ENCODE data around the gene TMEM164. TPM values are rescaled to one million over a fixed set of nuclear protein-coding genes. Genes with fewer than 3 reads are reported as not detected.

Gene TMEM164
- total RNA-seq = 48.3 TPM
- long read RNA-seq, full-length matches to known transcripts = 3 of 28 reads
- long read RNA-seq, partial matches to known transcripts = 1 of 28 reads
- long read RNA-seq, other reads (novel, unspliced or antisense) = 24 of 28 reads

- DNase-seq = peak; percentile 86
- peak; percentile 43 for TF ChIP-seq CTCF (IDR thresholded peaks at IDR 0.05; ENCODE audit: borderline replicate concordance)
- no peaks in the 10 kb centered on the region for H3K36me3 ChIP-seq
- H3K27me3 ChIP-seq (ENCODE audit: low read depth) = no peaks in the 10 kb centered on the region
- no peaks in the 10 kb centered on the region for H3K9me3 ChIP-seq (replicated peaks)
- peak within 1 kb of the TSS; percentile 94 for H3K27ac ChIP-seq (replicated peaks)
- intact Hi-C loops (cut with micrococcal nuclease) = no loop called here
- H3K4me1 ChIP-seq = peaks cover 42% of the 10 kb centered on the region
- peak within 1 kb of the TSS; percentile 74 for H3K4me3 ChIP-seq
These were observed at the start of gene TMEM164 for GRCh38 chrX:110002300-110003166. Gene TMEM164, plus strand, starts transcription at chrX:110003114. Its CDS starts 661 bp downstream, at chrX:110003775.

GRCh38 chrX:109954333-109954732 is 48.6 kb upstream of the TMEM164 start:
- Histone ChIP-seq H3K4me1 (no peaks in the 10 kb centered on the region), H3K4me3 (no peak overlapping the region), H3K27me3 (ENCODE audit: low read depth) (no peaks in the 10 kb centered on the region), H3K27ac (replicated peaks) (no peak overlapping the region), H3K36me3 (no peaks in the 10 kb centered on the region), H3K9me3 (replicated peaks) (no peaks in the 10 kb centered on the region)
- intact Hi-C loops (cut with micrococcal nuclease) = no loop called here
- TF ChIP-seq CTCF (IDR thresholded peaks at IDR 0.05; ENCODE audit: borderline replicate concordance) = no peak
- no peak for DNase-seq

- TF ChIP-seq CTCF (IDR thresholded peaks at IDR 0.05; ENCODE audit: borderline replicate concordance) = no peak
- intact Hi-C loops (cut with micrococcal nuclease) = no loop called here
- DNase-seq = no peak
- no peaks in the 10 kb centered on the region for H3K4me1 ChIP-seq
- no peak overlapping the region for H3K4me3 ChIP-seq
- no peaks in the 10 kb centered on the region for H3K27me3 ChIP-seq (ENCODE audit: low read depth)
- no peak overlapping the region for H3K27ac ChIP-seq (replicated peaks)
- H3K9me3 ChIP-seq (replicated peaks) = no peaks in the 10 kb centered on the region
- H3K36me3 ChIP-seq = no peaks in the 10 kb centered on the region
These were observed 48.0 kb upstream of the TMEM164 start for GRCh38 chrX:109954955-109955354.

DNA sequence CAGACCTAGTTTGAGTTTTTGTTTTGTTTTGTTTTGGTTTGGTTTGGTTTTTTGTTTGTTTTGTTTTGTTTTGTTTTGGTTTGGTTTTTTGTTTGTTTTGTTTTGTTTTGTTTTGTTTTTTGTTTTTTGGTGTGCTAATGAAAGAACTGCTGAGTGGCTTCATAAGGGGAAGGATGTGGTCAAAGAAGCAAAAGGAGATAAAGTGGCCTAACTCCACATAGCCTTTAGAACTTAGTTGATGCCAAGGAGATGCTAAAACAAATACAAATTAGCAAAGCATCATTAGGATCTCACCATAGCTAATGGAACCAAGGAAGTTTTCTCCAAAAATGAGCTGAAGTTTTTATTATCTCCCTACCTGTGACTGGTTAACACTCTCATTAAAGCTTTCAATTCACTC is 44.6 kb upstream of the TMEM164 start:
- TF ChIP-seq CTCF (IDR thresholded peaks at IDR 0.05; ENCODE audit: borderline replicate concordance) = no peak
- no peak overlapping the region for H3K4me3 ChIP-seq
- no peaks in the 10 kb centered on the region for H3K9me3 ChIP-seq (replicated peaks)
- no peak overlapping the region for H3K27ac ChIP-seq (replicated peaks)
- no peaks in the 10 kb centered on the region for H3K27me3 ChIP-seq (ENCODE audit: low read depth)
- intact Hi-C loops (cut with micrococcal nuclease) = no loop called here
- H3K36me3 ChIP-seq = no peaks in the 10 kb centered on the region
- DNase-seq = no peak
- no peaks in the 10 kb centered on the region for H3K4me1 ChIP-seq

DNA sequence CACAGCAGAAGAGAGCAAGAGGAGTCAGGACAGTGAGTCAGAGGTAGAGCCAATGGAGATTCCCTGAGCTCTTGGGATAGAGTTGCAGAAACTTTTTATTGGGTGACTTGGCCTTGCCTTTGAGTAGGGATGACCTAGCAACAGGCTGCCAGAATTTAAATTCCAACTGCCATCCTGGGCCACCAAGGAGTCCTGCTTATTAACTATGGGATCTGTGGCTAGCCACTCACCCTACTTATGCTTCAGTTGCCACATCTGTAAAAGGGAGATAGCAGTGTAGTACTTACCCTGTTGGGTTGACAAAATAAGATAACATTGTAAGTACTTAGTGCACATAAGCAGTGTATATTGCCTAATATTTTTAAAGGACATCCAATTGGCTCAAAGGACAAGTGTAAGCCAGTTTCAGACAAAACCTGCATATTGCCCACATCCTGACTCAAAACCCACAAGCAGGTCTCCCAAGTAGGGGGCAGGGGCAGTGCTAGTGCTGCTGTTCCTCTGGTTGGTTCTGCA is 43.5 kb upstream of the TMEM164 start:
- no peak overlapping the region for H3K4me3 ChIP-seq
- no peaks in the 10 kb centered on the region for H3K27me3 ChIP-seq (ENCODE audit: low read depth)
- no peaks in the 10 kb centered on the region for H3K9me3 ChIP-seq (replicated peaks)
- no peaks in the 10 kb centered on the region for H3K4me1 ChIP-seq
- no peaks in the 10 kb centered on the region for H3K36me3 ChIP-seq
- no peak overlapping the region for H3K27ac ChIP-seq (replicated peaks)
- intact Hi-C loops (cut with micrococcal nuclease) = no loop called here
- no peak for TF ChIP-seq CTCF (IDR thresholded peaks at IDR 0.05; ENCODE audit: borderline replicate concordance)
- DNase-seq = no peak

Measured in left ventricle myocardium inferior (tissue), 1 donor.